Activated CD8-positive, alpha-beta memory T cell treated with anti-CD3 and anti-CD28 coated beads, Interleukin-2, amount 50 U/mL, for 48 hours (primary cell): ENCODE results near the gene ROCK2.
A peak's percentile ranks its signal among the peaks of the same experiment; 100 is the strongest.

ENCODE experiments used
- DNase-seq: peaks from one replicate; pipeline ENCODE4 v3.0.0-alpha.2; 2020

Gene ROCK2

DNA sequence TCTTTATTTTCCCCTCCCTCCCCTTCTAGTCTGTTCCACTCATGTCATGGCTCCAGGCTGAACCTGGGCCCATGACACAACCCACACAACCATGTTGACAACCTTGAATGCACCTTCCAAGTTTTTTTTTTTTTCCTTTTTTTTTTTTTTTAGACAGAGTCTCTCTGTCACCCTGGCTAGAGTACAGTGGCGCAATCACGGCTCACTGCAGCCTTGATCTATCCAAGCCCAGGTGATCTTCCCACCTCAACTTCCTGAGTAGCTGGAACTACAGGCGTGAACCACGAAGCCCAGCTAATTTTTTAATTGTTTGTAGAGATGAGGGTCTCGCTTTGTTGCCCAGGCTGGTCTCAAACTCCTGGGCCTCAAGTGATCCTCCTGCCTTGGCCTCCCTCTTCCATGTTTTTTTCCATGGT is 21.9 kb upstream of the ROCK2 start:
- DNase-seq: no peak

GRCh38 chr2:11365096-11365879 is 20.9 kb upstream of the ROCK2 start:
- no peak for DNase-seq

DNA sequence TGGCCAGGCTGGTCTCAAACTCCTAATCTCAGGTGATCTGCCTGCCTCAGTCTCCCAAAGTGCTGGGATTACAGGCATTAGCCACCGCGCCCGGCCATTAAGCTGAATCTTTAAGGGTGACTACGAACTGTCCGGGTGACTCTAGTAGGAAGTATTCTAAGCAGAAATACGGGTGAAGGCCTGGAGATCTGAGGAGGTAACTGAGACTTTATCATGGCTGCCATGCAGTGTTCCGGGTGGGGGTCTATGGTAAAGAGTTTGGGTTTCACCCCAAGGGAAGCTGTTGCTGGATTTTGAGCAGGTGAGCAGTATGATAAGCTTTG is 20.1 kb upstream of the ROCK2 start:
- DNase-seq: no peak

DNA sequence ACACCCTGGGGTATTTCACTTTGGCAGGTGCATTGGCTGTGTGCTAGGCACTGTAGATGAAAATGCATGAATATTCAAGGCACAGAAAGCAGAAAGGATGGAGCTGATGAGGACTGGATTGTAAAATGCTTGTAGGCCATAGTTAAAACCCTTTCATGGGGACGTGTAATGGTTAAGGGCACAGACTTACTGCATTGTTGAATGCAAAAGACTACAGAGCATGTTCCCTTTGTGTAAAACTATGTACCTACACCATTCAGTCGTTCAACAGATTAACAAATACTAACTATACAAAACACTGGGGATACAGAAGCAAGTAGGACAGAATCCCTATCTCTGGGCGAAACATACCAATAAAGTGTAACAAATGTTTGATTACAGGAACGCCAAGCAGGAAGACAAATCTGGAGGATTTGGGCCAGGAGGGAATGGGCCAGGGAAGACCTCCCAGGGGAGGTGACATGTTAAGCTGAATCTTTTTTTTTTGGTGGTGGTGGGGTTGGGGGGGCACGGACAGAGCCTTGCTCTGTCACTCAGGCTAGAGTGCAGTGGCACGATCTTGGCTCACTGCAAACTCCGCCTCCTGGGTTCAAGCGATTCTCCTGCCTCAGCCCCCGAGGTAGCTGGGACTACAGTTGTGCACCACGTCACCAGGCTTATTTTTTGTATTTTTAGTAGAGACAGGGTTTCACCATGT is 19.6 kb upstream of the ROCK2 start:
- DNase-seq: no peak

DNA sequence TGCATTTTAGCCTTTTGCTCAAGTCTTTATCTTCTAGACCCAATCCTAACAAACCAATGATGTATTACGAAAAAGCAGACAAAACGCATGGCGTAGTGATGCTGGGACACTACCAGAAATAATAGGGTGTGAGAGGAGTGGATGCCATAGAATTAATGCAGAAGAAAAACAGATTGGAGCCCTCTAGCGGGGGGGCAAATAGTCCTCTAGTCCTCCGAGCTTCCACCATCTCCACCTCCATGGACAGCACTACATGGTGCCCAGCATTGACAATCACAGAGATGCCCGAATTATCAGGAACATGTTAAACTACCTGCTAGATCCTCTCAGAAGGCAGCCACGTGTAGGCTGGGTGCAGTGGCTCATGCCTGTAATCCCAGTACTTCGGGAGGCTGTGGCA is 15.4 kb upstream of the ROCK2 start:
- no peak for DNase-seq

DNA sequence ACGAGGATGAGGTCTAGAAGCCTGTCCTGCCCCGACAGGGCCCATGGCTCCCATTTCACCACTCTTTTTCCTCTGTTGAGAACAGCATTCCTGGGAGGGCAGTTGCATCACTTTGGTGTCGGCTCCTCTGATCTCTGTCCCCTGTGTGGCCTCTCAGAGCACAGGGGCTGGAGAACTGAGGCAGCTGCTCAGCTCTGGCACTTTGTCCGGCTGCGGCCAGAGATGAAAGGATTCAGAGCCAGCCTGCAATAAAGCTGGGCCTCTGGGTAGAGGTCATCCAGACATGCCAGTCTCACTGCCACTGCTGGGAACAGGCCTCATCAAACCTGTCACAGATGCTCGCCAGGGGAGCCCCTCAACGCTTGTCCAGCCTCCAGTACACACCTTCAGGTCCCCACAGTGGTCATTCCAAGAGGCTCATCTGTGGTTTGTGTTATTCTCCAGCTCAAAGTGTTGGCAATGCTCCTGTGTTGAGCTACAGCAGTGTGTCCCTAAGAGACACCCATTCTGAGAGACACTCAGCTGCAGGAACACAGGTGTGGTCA is 13.1 kb upstream of the ROCK2 start:
- DNase-seq: no peak

DNA sequence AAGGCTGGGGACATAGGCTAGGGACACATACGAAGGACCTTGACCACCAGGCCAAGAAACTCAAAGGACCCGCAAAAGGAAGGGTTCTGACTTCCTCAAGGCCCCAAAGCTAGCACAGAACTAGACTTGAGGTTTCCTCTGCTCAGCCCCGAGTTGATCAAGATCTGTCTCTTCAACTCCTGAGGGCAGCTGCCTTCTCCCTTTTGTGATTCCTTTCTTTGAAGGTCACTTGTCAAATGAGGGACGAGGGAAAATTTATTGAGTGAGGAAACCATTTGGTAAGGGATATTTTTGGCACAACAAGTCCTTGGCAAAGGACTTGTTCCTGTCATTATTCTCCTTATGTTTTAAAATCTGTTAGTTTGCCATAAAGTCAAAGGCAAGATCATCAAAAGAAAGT is 12.3 kb upstream of the ROCK2 start:
- DNase-seq: no peak

DNA sequence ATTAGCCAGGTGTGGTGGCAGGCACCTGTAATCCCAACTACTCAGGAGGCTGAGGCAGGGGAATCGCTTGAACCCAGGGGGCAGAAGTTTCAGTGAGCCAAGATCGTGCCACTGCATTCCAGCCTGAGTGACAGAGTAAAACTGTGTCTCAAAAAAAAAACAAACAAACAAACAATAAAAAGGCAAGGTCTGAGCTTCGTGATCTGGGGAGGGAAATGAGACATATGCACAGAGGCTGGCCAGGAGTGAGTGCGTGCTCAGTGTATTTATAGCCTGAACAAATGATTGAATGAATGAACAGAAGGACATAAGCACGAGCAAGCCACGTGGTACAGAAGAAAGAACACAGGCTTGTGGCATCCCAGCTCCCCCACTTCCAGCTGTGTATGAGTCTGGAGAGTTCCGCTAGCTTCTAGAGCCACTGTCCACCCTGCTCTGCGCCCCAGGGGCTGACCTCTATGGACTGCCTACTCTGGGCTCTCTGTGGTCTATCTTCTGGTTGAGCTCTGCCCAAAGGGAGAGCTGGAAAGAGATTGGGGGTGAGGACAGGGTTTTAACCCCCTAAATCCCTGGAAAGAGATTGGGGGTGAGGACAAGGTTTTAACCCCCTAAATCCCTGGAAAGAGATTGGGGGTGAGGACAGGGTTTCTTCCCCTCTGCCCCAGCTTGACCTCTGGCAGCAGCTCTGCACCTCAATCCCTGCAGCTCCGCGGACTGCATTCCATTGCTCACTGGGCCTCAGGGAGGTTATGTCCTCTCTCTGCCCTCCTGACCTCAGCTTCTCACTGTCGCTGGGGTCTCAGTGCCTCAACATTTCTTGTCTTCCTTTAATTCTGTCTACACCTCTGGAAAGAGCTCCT is 11.0 kb upstream of the ROCK2 start:
- no peak for DNase-seq

GRCh38 chr2:11354363-11355154 is 10.1 kb upstream of the ROCK2 start:
- DNase-seq: no peak

GRCh38 chr2:11352781-11353537 is 8.5 kb upstream of the ROCK2 start:
- DNase-seq: no peak

DNA sequence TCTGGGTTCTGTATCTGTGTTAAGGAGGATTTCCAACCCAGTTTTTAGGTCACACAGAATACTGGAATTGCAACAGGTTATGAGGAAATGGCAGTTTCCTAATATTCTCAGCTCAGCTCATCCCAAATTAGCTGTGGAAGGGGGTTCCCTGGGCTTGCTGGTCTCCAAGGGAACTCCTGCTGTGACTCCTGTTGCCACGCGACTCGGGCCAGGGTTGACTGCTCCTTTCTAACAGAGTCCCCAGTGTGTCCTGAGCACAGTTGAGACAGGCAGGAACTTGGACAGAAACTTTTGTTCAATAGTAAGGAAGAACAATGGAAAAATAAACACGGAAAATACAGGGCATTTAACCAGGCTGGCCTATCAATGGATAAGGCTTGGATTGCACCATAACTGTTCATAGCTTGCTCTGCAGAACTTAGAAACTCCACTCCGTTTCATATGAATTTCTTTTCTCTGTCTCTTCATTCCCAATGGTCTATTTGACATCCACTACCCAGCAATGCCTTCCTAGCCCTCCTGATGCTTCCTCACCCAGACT is 3.8 kb upstream of the ROCK2 start:
- DNase-seq: no peak

GRCh38 chr2:11347403-11347959 is 3.0 kb upstream of the ROCK2 start:
- no peak for DNase-seq

DNA sequence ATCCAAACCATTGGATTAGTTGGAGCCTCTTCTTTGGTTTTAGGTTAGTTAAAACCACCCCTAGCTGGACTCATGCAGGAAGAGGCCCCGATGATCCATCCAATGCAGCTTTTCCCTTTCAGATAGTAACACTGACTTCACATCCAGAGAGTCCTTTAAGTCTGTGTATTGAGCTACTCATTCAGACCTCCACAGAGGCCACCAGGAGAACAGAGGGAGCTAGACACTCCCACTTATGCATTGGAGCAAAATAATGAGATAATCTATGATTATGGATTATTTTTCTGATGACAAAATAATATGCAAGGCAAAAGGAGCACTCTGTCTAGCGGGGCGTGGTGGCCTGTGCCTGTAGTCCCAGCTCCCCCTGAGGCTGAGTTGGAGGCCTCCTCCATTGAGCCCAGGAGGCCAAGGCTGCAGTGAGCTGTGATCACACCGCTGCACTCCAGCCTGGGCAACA is 1.6 kb upstream of the ROCK2 start:
- no peak for DNase-seq

DNA sequence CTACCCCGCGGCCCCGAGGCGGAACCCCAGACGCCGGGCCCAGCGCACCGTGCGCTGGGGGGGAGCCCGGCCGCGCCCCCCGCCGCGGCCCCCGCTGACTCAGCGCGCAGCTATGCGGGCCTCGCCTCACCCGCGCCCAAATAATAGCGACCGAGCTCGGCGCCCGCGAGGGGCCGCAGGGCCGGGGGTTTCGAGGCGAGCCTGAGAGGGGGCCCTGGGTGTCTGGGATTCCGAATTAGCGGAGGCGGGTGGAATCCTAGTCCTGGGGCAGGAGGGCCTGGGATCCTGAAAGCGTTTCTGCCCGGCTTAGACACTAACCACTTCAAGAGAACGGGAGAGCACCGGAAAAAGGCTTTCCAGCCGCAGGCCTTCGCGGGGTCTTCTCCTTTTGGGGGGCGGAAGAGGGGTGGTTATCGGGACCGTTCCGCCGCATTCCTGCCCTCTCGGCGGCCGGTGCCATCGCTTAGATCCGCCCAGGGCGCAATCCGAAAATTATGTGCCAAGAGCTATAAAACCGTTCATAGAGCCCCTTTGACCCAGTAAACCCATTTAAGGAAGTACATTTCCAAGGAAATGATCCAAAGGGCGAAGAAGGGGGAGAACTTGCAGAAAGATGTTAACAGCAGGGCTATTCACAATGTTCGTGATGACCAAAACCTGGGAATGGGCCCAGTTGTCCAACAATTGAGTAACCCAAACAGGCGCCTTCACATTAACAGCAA is 681 bp upstream of the ROCK2 start:
- DNase-seq: peak; percentile 69

DNA sequence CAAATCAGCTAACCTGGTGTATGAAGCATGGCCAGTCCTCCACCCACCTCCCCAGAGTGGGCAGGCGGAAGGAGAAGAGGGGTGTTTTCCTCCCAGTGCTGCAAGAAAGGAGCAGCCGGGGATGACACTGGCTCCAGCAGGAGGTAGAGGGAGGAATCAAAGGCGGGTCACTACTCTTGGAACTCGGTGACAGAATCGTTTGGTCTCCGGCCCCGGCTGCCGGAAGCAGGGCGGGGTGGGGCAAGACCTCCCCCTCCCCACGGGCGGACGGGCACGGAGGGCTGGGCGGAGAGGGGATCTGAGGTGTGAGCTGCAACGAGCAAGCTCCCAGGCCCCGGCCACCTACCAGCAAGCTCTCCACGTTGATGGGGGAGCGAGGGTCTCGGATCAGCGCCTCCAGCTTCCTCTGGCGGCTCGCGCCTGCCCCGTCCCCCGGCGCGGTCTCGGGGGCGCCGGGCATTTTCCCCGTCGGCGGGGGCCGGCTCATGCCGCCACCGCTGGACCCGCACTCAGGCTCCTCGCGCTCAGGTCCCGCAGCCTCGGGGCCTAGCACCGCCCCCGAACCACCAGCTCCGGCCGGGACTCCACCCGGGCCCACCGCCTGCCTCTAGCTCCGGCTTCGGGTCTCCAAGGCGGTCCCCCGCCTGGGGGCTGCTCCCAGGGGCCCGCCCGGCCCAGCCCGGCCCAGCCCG is 640 bp downstream of the ROCK2 start:
- peak; percentile 70 for DNase-seq

GRCh38 chr2:11343368-11343649 is 1.1 kb downstream of the ROCK2 start:
- DNase-seq: no peak

DNA sequence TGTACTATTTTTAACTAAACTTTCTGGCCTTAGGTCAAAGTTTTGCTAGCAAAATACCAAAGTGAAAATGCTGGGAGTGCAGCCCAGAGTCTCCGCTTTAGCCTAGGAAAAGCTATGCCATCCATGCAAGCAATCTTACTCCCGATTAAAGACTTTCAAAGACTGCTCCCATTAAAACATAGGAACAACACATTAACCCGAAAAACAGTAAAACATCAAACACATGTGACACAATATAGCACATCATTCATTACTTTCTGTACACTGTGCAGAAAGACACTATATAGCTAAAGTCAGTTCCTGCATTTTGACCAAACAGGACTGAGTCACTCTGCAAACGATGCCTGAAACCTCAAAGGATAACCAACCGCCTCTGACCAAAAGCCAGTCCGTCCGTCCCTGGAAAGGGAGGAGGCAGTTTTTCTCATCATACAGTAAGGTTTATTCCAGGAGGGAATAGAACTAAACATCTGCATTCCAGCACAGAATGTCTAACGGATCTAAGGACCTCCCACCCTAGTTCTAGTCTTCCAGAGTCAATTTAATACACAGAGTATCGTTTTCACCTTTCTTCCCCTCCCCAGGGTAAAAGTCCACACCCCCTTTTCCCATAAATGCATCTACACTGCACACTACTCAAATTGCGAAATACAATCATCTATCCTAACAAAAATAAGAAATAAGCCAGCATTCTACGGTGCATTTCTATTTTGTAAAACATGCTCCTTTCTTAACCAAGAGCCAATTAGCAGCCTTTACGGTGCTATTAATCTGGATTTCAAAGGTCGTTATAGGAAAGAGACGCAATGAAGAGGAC is 1.7 kb downstream of the ROCK2 start:
- DNase-seq: no peak

DNA sequence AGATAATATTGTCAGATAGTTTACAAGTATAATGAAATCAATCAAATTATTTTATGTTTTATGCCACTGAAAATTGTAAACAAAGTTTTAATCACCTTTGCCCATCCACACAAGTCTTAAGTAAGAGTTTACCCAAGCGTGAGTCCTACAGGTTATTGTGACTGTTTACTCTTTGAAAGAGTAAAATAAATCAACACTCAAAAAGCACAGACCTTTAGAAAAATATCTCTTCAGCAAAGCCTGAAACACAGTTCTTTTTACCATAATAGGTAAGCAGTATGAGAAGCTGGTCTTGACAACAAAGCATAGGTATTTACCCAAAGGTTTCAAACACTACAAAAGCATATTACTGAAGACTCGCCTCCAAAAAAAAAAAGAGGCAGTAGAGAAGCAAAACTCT is 3.7 kb downstream of the ROCK2 start:
- no peak for DNase-seq

- DNase-seq: no peak
These were observed 4.8 kb downstream of the ROCK2 start for GRCh38 chr2:11339508-11340083.
